ENCODE measurements around the gene SLITRK5.

DNA sequence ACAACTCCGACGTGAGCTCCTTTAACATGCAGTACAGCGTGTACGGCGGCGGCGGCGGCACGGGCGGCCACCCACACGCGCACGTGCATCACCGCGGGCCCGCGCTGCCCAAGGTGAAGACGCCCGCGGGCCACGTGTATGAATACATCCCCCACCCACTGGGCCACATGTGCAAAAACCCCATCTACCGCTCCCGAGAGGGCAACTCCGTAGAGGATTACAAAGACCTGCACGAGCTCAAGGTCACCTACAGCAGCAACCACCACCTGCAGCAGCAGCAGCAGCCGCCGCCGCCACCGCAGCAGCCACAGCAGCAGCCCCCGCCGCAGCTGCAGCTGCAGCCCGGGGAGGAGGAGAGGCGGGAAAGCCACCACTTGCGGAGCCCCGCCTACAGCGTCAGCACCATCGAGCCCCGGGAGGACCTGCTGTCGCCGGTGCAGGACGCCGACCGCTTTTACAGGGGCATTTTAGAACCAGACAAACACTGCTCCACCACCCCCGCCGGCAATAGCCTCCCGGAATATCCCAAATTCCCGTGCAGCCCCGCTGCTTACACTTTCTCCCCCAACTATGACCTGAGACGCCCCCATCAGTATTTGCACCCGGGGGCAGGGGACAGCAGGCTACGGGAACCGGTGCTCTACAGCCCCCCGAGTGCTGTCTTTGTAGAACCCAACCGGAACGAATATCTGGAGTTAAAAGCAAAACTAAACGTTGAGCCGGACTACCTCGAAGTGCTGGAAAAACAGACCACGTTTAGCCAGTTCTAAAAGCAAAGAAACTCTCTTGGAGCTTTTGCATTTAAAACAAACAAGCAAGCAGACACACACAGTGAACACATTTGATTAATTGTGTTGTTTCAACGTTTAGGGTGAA lies 6.6 kb downstream of the SLITRK5 start:
- TF ChIP-seq, protein P1, sequence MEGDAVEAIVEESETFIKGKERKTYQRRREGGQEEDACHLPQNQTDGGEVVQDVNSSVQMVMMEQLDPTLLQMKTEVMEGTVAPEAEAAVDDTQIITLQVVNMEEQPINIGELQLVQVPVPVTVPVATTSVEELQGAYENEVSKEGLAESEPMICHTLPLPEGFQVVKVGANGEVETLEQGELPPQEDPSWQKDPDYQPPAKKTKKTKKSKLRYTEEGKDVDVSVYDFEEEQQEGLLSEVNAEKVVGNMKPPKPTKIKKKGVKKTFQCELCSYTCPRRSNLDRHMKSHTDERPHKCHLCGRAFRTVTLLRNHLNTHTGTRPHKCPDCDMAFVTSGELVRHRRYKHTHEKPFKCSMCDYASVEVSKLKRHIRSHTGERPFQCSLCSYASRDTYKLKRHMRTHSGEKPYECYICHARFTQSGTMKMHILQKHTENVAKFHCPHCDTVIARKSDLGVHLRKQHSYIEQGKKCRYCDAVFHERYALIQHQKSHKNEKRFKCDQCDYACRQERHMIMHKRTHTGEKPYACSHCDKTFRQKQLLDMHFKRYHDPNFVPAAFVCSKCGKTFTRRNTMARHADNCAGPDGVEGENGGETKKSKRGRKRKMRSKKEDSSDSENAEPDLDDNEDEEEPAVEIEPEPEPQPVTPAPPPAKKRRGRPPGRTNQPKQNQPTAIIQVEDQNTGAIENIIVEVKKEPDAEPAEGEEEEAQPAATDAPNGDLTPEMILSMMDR (IDR thresholded peaks at IDR 0.05) = no peak
- TF ChIP-seq, protein P2, sequence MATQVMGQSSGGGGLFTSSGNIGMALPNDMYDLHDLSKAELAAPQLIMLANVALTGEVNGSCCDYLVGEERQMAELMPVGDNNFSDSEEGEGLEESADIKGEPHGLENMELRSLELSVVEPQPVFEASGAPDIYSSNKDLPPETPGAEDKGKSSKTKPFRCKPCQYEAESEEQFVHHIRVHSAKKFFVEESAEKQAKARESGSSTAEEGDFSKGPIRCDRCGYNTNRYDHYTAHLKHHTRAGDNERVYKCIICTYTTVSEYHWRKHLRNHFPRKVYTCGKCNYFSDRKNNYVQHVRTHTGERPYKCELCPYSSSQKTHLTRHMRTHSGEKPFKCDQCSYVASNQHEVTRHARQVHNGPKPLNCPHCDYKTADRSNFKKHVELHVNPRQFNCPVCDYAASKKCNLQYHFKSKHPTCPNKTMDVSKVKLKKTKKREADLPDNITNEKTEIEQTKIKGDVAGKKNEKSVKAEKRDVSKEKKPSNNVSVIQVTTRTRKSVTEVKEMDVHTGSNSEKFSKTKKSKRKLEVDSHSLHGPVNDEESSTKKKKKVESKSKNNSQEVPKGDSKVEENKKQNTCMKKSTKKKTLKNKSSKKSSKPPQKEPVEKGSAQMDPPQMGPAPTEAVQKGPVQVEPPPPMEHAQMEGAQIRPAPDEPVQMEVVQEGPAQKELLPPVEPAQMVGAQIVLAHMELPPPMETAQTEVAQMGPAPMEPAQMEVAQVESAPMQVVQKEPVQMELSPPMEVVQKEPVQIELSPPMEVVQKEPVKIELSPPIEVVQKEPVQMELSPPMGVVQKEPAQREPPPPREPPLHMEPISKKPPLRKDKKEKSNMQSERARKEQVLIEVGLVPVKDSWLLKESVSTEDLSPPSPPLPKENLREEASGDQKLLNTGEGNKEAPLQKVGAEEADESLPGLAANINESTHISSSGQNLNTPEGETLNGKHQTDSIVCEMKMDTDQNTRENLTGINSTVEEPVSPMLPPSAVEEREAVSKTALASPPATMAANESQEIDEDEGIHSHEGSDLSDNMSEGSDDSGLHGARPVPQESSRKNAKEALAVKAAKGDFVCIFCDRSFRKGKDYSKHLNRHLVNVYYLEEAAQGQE (IDR thresholded peaks at IDR 0.05; ENCODE audit: insufficient read depth in 1 of 2, low read depth in 2 of 2, low read length in 1 of 2) = no peak
- TF ChIP-seq POLR2AphosphoS5 (IDR thresholded peaks at IDR 0.05; ENCODE audit: low read depth, low read length) = no peak

All from Panc1 (cell line).